D721Med (cell line): ENCODE results near the gene ATP8B1.

Experiments used
- DNase-seq: peaks from one replicate; pipeline ENCODE4 v3.0.0; 2011; ENCODE audit warnings: low spot score; ENCODE audit not compliant: insufficient read length
- FAIRE-seq: peaks from 2 replicates; lab custom pipeline; 2011; peaks lifted over from hg19 to GRCh38; lab: Jason Lieb, UNC
- TF ChIP-seq, protein P1 (sequence below): IDR thresholded peaks from 2 replicates; pipeline ENCODE4 v1.5.1; 2012; ENCODE audit warnings: mild to moderate bottlenecking, control low read depth; ENCODE audit not compliant: insufficient read depth; ENCODE audit errors: missing control alignments

The ATP8B1 gene

DNA sequence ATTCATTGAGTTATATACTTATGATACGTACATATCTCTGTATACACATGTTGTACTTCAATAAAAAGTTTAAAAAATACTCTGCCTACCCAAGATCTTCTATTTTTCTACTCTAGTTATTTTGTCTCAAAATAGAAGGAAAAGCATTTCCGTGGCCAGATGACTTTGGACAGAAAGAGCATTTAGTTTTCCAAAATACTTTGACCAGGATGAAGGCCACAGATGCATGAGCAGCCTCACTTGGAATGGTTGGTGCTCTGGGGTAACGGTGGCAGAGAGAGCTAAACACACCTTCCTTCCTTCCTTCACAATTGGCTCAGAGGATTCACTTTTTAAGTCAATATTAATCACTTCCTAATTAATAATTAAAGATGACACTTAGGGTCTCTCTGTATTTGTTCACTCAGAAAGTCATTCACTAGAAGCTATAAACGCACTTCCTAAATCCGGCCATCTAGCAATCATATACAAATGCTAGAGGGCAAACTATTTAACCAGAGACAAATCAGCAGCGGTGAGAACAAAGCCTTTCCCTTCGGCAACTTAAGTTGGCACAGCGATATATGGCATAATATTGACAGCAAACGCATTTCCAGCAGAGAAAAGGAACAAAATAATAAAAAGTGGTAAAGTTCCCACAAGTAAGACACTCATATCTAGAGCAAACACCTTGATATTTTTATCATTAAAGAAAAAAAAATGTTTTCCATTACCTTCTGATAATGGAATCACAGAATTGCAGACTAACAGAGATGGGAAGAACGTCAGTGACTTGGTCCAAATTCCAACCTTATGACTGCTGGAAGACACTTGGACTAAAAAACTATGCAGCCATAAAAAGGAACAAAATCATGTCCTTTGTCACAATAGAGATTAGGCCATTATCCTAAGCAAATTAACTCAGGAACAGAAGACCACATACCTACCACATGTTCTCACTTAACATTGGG lies 125.6 kb downstream of the ATP8B1 start:
- TF ChIP-seq, protein P1, sequence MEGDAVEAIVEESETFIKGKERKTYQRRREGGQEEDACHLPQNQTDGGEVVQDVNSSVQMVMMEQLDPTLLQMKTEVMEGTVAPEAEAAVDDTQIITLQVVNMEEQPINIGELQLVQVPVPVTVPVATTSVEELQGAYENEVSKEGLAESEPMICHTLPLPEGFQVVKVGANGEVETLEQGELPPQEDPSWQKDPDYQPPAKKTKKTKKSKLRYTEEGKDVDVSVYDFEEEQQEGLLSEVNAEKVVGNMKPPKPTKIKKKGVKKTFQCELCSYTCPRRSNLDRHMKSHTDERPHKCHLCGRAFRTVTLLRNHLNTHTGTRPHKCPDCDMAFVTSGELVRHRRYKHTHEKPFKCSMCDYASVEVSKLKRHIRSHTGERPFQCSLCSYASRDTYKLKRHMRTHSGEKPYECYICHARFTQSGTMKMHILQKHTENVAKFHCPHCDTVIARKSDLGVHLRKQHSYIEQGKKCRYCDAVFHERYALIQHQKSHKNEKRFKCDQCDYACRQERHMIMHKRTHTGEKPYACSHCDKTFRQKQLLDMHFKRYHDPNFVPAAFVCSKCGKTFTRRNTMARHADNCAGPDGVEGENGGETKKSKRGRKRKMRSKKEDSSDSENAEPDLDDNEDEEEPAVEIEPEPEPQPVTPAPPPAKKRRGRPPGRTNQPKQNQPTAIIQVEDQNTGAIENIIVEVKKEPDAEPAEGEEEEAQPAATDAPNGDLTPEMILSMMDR = no peak
- DNase-seq = no peak

DNA sequence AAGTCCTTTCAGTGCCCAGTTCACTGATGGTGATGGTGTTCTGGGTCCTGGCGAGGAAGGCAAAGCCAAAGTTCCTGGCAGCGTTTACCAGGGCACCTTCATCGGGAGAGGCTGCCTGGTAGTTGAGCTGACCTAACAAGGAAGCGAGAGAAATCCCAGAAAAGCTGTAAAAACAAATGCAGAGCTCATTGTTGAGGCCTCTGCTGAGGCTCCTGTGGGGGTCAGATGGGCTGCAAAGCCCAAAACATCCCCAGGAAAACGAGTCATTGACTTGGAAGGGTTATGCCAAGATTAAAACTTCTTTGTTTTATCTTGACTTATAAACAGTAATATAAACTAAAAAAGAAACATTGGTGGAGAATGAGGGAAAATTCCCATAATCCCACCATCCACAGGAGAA lies 128.2 kb downstream of the ATP8B1 start:
- TF ChIP-seq, protein P1 = no peak
- peak; percentile 60 for FAIRE-seq
- no peak for DNase-seq

More for the DNA sequence above, 125.6 kb downstream of the ATP8B1 start:
- peak; percentile 98 for FAIRE-seq

DNA sequence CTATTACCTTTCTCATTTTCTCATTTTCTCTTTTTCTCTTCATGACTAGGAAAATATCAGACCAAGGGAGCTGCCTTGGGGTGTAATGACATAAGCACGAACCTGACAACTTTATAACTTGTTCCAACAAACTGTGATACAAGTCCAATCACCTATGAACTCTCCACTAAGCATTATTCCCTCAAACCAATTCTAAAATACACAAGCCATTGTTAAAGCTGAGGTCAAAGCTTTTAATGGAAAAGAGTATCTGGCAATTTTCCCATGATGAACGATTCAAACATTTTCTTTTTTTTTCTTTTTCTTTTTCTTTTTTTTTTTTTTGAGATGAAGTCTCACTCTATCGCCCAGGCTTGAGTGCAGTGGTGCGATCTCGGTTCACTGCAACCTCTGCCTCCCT lies 133.1 kb downstream of the ATP8B1 start:
- FAIRE-seq = no peak
- TF ChIP-seq, protein P1 = no peak
- no peak for DNase-seq

DNA sequence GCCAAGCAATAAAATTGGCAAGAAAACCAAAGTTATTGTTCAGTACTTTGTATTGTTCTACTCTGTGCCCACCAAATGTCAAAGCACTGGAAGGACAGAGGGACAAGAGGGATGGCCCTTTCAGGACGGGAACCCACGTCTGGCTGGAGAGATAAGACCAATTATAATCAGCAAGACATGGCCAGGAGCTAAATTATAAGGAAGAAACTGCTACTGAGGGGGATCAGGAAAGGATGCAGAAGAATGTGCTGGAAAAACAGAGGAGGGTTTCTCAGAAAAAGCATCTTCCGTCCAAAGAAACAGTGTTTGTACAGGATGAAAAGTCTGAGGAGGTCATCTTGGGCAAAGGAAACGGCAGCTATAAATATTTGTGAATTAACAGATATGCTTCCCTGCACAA lies 135.1 kb downstream of the ATP8B1 start:
- TF ChIP-seq, protein P1 = no peak
- no peak for FAIRE-seq
- DNase-seq = no peak

DNA sequence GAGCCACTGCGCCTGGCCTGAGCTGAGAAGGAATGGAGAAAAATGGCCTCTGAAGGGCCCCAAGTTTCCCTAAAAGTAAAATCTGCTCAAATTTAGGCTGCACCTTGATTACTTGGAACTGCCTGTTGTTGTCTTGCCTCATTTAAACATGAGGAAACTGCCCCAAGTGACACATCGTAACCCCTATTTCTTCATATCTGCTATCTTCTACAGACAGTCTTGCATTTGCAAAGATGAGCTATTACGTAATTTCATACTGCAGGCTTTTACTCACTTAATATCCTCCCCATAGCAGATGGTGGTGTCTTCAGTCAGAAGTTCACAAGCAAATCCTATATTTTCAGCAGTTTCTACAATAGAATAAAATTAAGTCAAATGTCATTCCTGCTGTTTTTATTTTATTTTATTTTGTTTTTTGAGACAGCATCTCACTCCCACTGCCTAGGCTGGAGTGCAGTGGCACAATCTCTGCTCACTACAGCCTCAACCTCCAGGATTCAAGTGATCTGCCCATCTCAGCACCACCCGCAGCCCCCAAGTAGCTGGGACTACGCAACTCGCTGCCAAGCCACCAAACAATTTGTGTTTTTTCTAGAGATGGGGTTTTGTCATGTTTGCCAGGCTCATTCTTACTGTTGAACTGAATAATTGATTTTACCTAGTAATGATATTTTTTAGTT lies 136.2 kb downstream of the ATP8B1 start:
- DNase-seq = no peak
- TF ChIP-seq, protein P1 = no peak
- no peak for FAIRE-seq

DNA sequence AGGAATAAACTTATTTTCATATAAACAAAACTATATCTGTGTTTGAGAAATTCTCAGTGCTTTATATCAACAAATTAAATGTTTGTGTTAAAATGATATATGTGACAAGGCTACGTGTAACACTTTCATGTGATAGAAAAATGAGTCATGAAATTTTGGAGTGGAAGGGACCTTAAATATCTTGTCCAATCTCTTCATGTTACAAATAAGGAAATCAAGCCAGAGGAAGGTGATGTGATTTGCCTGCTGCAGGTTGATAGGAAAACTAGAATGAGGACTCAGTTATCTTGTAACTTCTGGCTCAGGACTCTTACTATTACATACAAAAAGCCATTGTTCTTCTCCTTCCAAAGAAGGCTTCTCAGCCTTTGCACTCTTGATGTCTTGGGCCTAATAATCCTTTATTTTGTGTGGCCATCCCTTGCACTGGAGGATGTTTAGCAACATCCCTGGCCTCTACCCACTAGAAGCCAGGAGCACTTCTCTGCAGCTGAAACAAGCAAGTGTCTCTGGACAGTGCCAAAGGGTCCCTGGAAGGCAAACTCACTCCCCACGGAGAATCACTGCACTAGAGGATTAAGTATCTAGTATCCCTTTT lies 138.4 kb downstream of the ATP8B1 start:
- no peak for DNase-seq
- TF ChIP-seq, protein P1 = no peak
- FAIRE-seq = peak; percentile 97
